Retinal pigment epithelial cell (primary cell): ENCODE measurements around the gene RPS4Y2.

Experiments
- DNase-seq: peaks from one replicate; pipeline ENCODE4 v3.0.0-alpha.2; 2010; ENCODE audit warnings: low read depth
- H3K4me3 ChIP-seq: 2 replicates; pipeline ENCODE4 v1.5.1; 2011; ENCODE audit warnings: mild to moderate bottlenecking, low read length, control low read depth, moderate library complexity
- CTCF ChIP-seq: conservative IDR thresholded peaks from 2 replicates; pipeline ENCODE4 v1.5.1; 2011; ENCODE audit warnings: low read depth, low read length, control low read depth, inconsistent platforms

Gene RPS4Y2

GRCh38 chrY:20781408-20781807 lies 25.5 kb downstream of the RPS4Y2 start:
- DNase-seq: no peak
- no peak overlapping the region for H3K4me3 ChIP-seq
- TF ChIP-seq CTCF: no peak

- TF ChIP-seq CTCF: no peak
- H3K4me3 ChIP-seq: no peak overlapping the region
- no peak for DNase-seq
Observed at GRCh38 chrY:20784965-20785364, 29.1 kb downstream of the RPS4Y2 start.

GRCh38 chrY:20787076-20787475 lies 31.2 kb downstream of the RPS4Y2 start:
- no peak for TF ChIP-seq CTCF
- H3K4me3 ChIP-seq: no peak overlapping the region
- no peak for DNase-seq

GRCh38 chrY:20798351-20799049 lies 42.6 kb downstream of the RPS4Y2 start:
- TF ChIP-seq CTCF: no peak
- DNase-seq: no peak
- H3K4me3 ChIP-seq: no peak overlapping the region

GRCh38 chrY:20802659-20803058 lies 46.8 kb downstream of the RPS4Y2 start:
- no peak for DNase-seq
- TF ChIP-seq CTCF: no peak
- H3K4me3 ChIP-seq: no peak overlapping the region

- H3K4me3 ChIP-seq: no peak overlapping the region
- DNase-seq: no peak
- no peak for TF ChIP-seq CTCF
Observed at GRCh38 chrY:20806243-20806642, 50.3 kb downstream of the RPS4Y2 start.

GRCh38 chrY:20813459-20813858 lies 57.6 kb downstream of the RPS4Y2 start:
- TF ChIP-seq CTCF: no peak
- no peak overlapping the region for H3K4me3 ChIP-seq
- DNase-seq: no peak
